Measurements from ENCODE around the gene WFIKKN2.

The WFIKKN2 gene, protein sequence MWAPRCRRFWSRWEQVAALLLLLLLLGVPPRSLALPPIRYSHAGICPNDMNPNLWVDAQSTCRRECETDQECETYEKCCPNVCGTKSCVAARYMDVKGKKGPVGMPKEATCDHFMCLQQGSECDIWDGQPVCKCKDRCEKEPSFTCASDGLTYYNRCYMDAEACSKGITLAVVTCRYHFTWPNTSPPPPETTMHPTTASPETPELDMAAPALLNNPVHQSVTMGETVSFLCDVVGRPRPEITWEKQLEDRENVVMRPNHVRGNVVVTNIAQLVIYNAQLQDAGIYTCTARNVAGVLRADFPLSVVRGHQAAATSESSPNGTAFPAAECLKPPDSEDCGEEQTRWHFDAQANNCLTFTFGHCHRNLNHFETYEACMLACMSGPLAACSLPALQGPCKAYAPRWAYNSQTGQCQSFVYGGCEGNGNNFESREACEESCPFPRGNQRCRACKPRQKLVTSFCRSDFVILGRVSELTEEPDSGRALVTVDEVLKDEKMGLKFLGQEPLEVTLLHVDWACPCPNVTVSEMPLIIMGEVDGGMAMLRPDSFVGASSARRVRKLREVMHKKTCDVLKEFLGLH

DNA sequence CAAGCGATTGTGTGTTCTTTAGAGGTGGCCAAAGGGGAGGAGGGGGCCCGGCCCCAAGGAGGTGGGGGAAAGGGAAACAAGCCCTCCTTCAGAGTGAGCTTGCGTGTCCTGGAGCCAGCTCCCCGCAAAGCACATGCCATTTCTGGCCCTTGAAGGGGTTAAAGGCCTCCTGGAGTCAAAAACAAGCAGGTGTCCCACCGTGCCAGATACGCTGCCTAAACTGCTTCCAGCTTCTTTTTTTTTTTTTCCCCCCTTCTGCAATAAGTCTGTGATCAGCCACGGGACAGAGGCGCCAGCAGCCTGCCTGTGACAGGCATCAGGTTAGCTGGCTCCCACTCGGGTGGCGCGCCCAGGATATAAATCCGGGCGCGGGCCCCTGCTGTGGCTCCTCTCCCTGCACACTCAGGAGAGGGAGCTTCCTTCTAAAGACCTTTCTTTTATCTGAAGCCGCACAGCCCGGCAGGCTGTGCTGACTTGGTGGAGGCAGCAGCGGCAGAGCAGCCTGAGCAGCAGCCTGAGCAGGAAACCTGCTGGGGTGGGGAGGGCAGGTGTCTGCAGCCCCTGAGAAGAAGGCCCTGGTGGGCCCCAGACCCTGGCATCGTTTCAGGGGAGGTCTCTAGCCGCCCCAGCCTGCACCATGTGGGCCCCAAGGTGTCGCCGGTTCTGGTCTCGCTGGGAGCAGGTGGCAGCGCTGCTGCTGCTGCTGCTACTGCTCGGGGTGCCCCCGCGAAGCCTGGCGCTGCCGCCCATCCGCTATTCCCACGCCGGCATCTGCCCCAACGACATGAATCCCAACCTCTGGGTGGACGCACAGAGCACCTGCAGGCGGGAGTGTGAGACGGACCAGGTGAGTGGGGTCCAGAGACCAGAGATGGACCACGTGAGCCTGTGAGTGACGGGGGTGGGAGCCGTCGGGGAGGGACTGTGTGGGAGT lies at the start of gene WFIKKN2:
WFIKKN2 (plus strand) TSS at position 286 of the 934 bp plus-strand sequence; CDS start at position 638, 352 bp downstream.
- H3K27me3 ChIP-seq (ENCODE audit: control insufficient read depth in 1 of 2, insufficient read depth in 2 of 2, low read length in 2 of 2): peaks cover 0 to 8% of the 10 kb centered on the region in 2 donors
- H3K27ac ChIP-seq (ENCODE audit: low read depth, low read length): no peak within 1 kb of the TSS
- peaks cover 0 to 4% of the 10 kb centered on the region in 2 donors for H3K4me1 ChIP-seq (ENCODE audit: control insufficient read depth in 1 of 2, insufficient read depth in 2 of 2, low read length in 2 of 2)
- no peaks in the 10 kb centered on the region for H3K36me3 ChIP-seq (ENCODE audit: control insufficient read depth in 1 of 2, insufficient read depth in 2 of 2, low read length in 2 of 2)
- H3K4me3 ChIP-seq (ENCODE audit: low read depth in 1 of 2, low read length in 2 of 2): peak within 1 kb of the TSS; percentile 41 to 52
- H3K9ac ChIP-seq (ENCODE audit: low read depth in 1 of 2, low read length in 2 of 2): peak within 1 kb of the TSS in 1 of 2 donors; percentile 25
- H3K9me3 ChIP-seq (ENCODE audit: control insufficient read depth in 1 of 2, low read length in 2 of 2): no peaks in the 10 kb centered on the region

- H3K36me3 ChIP-seq (ENCODE audit: control insufficient read depth in 1 of 2, insufficient read depth in 2 of 2, low read length in 2 of 2): no peaks in the 10 kb centered on the region
- H3K27ac ChIP-seq (ENCODE audit: low read depth, low read length): no peak overlapping the region
- H3K9me3 ChIP-seq (ENCODE audit: control insufficient read depth in 1 of 2, low read length in 2 of 2): no peaks in the 10 kb centered on the region
- no peak overlapping the region for H3K4me3 ChIP-seq (ENCODE audit: low read depth in 1 of 2, low read length in 2 of 2)
- H3K4me1 ChIP-seq (ENCODE audit: control insufficient read depth in 1 of 2, insufficient read depth in 2 of 2, low read length in 2 of 2): peaks cover 0 to 4% of the 10 kb centered on the region in 2 donors
- H3K27me3 ChIP-seq (ENCODE audit: control insufficient read depth in 1 of 2, insufficient read depth in 2 of 2, low read length in 2 of 2): no peaks in the 10 kb centered on the region
- no peak overlapping the region for H3K9ac ChIP-seq (ENCODE audit: low read depth in 1 of 2, low read length in 2 of 2)
Observed at GRCh38 chr17:50785946-50786570, 49.3 kb upstream of the WFIKKN2 start.

DNA sequence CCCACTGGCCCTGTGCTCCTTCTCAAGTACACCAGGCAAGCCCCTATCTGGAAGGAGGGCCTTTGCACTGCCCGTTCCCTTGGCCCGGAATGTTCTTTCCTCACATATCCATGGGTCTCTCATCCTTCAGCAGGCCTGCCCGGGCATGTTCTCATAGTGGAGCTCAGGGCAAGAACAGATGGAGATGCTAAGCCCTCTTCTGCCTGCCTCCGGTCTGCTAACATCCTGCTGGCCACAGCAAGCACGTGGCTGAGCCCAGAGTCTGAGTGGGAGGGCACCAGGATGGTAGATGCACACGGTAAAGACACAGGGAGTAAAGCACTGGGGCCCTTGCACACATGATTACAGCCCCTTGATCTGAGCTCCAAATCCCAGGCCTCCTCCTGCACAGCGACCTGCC lies 48.3 kb upstream of the WFIKKN2 start:
- Histone ChIP-seq H3K4me3 (ENCODE audit: low read depth in 1 of 2, low read length in 2 of 2) (no peak overlapping the region), H3K9me3 (ENCODE audit: control insufficient read depth in 1 of 2, low read length in 2 of 2) (no peaks in the 10 kb centered on the region), H3K4me1 (ENCODE audit: control insufficient read depth in 1 of 2, insufficient read depth in 2 of 2, low read length in 2 of 2) (peaks cover 0 to 4% of the 10 kb centered on the region in 2 donors), H3K27me3 (ENCODE audit: control insufficient read depth in 1 of 2, insufficient read depth in 2 of 2, low read length in 2 of 2) (no peaks in the 10 kb centered on the region), H3K27ac (ENCODE audit: low read depth, low read length) (no peak overlapping the region), H3K36me3 (ENCODE audit: control insufficient read depth in 1 of 2, insufficient read depth in 2 of 2, low read length in 2 of 2) (no peaks in the 10 kb centered on the region), H3K9ac (ENCODE audit: low read depth in 1 of 2, low read length in 2 of 2) (no peak overlapping the region)

- H3K4me3 ChIP-seq (ENCODE audit: low read depth in 1 of 2, low read length in 2 of 2): no peak overlapping the region
- no peaks in the 10 kb centered on the region for H3K27me3 ChIP-seq (ENCODE audit: control insufficient read depth in 1 of 2, insufficient read depth in 2 of 2, low read length in 2 of 2)
- H3K9ac ChIP-seq (ENCODE audit: low read depth in 1 of 2, low read length in 2 of 2): no peak overlapping the region
- H3K4me1 ChIP-seq (ENCODE audit: control insufficient read depth in 1 of 2, insufficient read depth in 2 of 2, low read length in 2 of 2): peaks cover 0 to 2% of the 10 kb centered on the region in 2 donors
- H3K27ac ChIP-seq (ENCODE audit: low read depth, low read length): no peak overlapping the region
- no peaks in the 10 kb centered on the region for H3K36me3 ChIP-seq (ENCODE audit: control insufficient read depth in 1 of 2, insufficient read depth in 2 of 2, low read length in 2 of 2)
- H3K9me3 ChIP-seq (ENCODE audit: control insufficient read depth in 1 of 2, low read length in 2 of 2): no peaks in the 10 kb centered on the region
Observed at GRCh38 chr17:50790618-50791017, 44.8 kb upstream of the WFIKKN2 start.

DNA sequence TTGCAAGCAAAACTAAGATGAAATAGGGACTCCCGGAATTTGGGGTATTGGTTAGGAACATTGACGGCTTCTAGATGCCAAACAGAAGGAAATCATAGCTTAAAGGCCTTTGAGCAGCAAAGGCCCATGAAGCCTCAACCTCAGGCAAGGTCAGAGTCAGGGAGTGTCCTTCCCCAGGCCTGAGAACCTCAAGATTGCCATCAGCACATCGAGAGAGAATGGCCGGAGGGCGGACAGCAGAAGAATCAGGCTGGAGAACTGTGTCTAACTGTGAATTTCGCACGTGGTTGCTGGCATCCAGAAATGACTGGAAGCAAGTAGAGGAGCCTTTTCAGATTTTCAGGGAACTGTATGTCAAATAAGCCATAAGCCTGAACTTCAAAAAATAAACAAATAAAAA lies 43.3 kb upstream of the WFIKKN2 start:
- no peaks in the 10 kb centered on the region for H3K9me3 ChIP-seq (ENCODE audit: control insufficient read depth in 1 of 2, low read length in 2 of 2)
- no peaks in the 10 kb centered on the region for H3K36me3 ChIP-seq (ENCODE audit: control insufficient read depth in 1 of 2, insufficient read depth in 2 of 2, low read length in 2 of 2)
- H3K4me3 ChIP-seq (ENCODE audit: low read depth in 1 of 2, low read length in 2 of 2): no peak overlapping the region
- H3K4me1 ChIP-seq (ENCODE audit: control insufficient read depth in 1 of 2, insufficient read depth in 2 of 2, low read length in 2 of 2): no peaks in the 10 kb centered on the region
- no peak overlapping the region for H3K27ac ChIP-seq (ENCODE audit: low read depth, low read length)
- no peaks in the 10 kb centered on the region for H3K27me3 ChIP-seq (ENCODE audit: control insufficient read depth in 1 of 2, insufficient read depth in 2 of 2, low read length in 2 of 2)
- no peak overlapping the region for H3K9ac ChIP-seq (ENCODE audit: low read depth in 1 of 2, low read length in 2 of 2)

DNA sequence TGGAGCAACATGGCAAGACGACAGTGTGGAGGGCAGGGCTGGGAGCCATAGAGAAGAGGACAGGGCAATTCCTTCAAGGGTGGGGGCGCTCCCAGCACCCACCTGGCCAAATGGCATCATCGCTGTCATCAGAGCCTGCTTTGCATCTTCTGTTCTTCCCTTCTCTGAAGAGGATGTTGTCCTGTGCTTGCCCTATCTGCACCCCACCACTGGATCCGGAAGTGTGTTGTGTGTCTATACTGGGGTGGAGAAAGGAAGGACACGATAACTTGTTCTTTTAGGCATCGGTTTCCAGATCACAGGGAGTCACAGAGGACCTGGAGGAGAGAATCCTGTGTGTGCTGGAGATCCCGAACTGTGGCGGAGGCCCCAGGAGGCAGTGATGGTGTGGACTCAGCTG lies 42.4 kb upstream of the WFIKKN2 start:
- no peaks in the 10 kb centered on the region for H3K27me3 ChIP-seq (ENCODE audit: control insufficient read depth in 1 of 2, insufficient read depth in 2 of 2, low read length in 2 of 2)
- no peaks in the 10 kb centered on the region for H3K36me3 ChIP-seq (ENCODE audit: control insufficient read depth in 1 of 2, insufficient read depth in 2 of 2, low read length in 2 of 2)
- H3K9me3 ChIP-seq (ENCODE audit: control insufficient read depth in 1 of 2, low read length in 2 of 2): no peaks in the 10 kb centered on the region
- no peak overlapping the region for H3K4me3 ChIP-seq (ENCODE audit: low read depth in 1 of 2, low read length in 2 of 2)
- no peak overlapping the region for H3K9ac ChIP-seq (ENCODE audit: low read depth in 1 of 2, low read length in 2 of 2)
- no peak overlapping the region for H3K27ac ChIP-seq (ENCODE audit: low read depth, low read length)
- no peaks in the 10 kb centered on the region for H3K4me1 ChIP-seq (ENCODE audit: control insufficient read depth in 1 of 2, insufficient read depth in 2 of 2, low read length in 2 of 2)

DNA sequence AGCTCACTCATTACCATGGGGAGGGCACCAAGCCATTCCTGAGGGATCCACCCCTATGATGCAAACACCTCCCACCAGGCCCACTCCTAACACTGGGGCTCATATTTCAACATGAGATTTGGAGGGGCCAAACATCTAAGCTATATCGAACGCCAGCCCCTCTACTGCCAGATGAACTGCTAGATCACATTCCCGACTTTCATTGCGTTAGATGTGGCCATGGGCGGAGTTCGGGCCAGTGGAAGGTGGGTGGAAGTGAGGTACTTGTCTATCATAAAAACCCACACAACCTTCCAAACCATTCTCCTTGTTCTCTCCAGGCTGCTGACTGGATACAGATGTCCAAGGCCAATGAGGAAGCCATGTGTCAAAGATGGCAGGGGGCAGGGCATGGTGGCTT lies 41.0 kb upstream of the WFIKKN2 start:
- Histone ChIP-seq H3K27ac (ENCODE audit: low read depth, low read length) (no peak overlapping the region), H3K9me3 (ENCODE audit: control insufficient read depth in 1 of 2, low read length in 2 of 2) (no peaks in the 10 kb centered on the region), H3K4me1 (ENCODE audit: control insufficient read depth in 1 of 2, insufficient read depth in 2 of 2, low read length in 2 of 2) (no peaks in the 10 kb centered on the region), H3K9ac (ENCODE audit: low read depth in 1 of 2, low read length in 2 of 2) (no peak overlapping the region), H3K36me3 (ENCODE audit: control insufficient read depth in 1 of 2, insufficient read depth in 2 of 2, low read length in 2 of 2) (no peaks in the 10 kb centered on the region), H3K4me3 (ENCODE audit: low read depth in 1 of 2, low read length in 2 of 2) (no peak overlapping the region), H3K27me3 (ENCODE audit: control insufficient read depth in 1 of 2, insufficient read depth in 2 of 2, low read length in 2 of 2) (no peaks in the 10 kb centered on the region)

DNA sequence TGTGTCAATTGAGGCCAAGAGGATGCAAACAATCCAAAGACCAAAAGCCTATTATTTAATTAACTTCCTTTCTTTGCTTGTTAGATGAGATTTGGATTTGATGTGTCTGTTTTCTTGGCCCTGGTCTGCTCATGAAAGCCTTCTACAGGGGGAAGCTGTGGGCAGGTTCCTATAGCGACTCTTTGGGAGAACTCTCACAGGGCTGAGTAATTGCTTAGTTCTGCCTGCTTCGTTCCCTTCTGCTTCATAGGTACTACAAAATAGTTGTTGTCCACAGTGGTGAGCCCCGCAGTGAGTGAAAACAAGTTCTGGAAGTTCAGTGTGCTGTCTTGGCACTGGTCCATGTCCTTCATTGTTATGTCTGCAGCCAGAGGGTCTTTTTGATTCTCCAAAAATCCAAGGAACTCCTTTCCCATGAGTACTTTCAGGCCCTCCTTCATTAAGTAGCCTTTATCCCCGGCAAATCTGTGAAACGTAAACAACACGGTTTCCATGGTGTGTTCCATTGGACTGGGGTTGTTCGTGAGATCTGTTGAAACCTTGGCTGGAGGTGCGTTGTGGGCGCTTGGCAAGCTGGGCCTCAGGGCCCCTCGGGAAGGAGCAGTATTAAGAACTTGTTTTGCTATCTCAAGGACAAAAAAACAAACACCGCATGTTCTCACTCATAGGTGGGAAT lies 38.1 kb upstream of the WFIKKN2 start:
- H3K4me3 ChIP-seq (ENCODE audit: low read depth in 1 of 2, low read length in 2 of 2): no peak overlapping the region
- no peak overlapping the region for H3K9ac ChIP-seq (ENCODE audit: low read depth in 1 of 2, low read length in 2 of 2)
- H3K4me1 ChIP-seq (ENCODE audit: control insufficient read depth in 1 of 2, insufficient read depth in 2 of 2, low read length in 2 of 2): no peaks in the 10 kb centered on the region
- H3K27me3 ChIP-seq (ENCODE audit: control insufficient read depth in 1 of 2, insufficient read depth in 2 of 2, low read length in 2 of 2): no peaks in the 10 kb centered on the region
- no peaks in the 10 kb centered on the region for H3K36me3 ChIP-seq (ENCODE audit: control insufficient read depth in 1 of 2, insufficient read depth in 2 of 2, low read length in 2 of 2)
- no peak overlapping the region for H3K27ac ChIP-seq (ENCODE audit: low read depth, low read length)
- H3K9me3 ChIP-seq (ENCODE audit: control insufficient read depth in 1 of 2, low read length in 2 of 2): no peaks in the 10 kb centered on the region

DNA sequence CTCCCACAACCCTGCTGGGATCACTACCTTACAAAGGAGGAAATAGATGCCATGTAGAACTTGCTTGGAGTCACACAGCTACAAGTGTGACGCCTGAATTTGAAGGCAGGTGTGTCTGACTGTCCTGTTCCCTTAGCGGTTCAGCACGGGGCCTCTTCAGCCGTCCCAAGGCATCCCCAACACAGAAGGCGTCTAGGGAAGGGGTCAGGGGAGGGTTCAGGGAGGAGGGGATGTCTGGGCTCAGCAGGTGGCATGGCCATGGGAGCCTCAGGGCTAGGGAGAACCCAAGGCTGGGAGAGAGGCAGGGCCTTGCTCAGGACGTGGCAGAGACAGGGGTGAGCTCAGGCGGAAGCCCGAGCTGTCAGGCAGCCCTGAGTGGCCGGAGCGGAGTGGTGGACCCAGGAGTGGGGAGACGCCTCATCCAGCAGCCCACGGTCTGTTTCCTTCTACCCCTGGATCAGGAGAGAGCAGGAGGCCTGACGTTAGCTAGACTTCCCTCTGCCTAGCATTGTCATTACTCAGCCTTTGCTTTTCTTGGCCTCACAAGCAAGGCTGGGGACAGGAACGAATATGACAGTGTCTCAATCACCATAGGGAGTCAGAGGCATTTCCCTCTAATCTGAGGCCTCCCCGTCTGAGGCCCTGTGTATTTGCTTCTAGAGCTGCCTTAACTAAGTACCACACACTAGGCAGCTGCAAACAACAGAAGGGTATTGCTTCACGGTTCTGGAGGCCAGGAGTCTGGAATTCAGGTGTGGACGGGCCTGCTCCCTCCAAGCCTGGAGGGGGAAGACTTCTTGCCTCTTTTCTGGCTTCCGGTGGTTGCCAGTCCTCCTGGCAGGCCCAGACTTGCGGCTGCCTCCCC lies 36.7 kb upstream of the WFIKKN2 start:
- H3K9me3 ChIP-seq (ENCODE audit: control insufficient read depth in 1 of 2, low read length in 2 of 2): no peaks in the 10 kb centered on the region
- H3K27ac ChIP-seq (ENCODE audit: low read depth, low read length): no peak overlapping the region

More for the DNA sequence above, 36.7 kb upstream of the WFIKKN2 start:
- Histone ChIP-seq H3K4me1 (ENCODE audit: control insufficient read depth in 1 of 2, insufficient read depth in 2 of 2, low read length in 2 of 2) (no peaks in the 10 kb centered on the region), H3K27me3 (ENCODE audit: control insufficient read depth in 1 of 2, insufficient read depth in 2 of 2, low read length in 2 of 2) (no peaks in the 10 kb centered on the region), H3K36me3 (ENCODE audit: control insufficient read depth in 1 of 2, insufficient read depth in 2 of 2, low read length in 2 of 2) (no peaks in the 10 kb centered on the region), H3K9ac (ENCODE audit: low read depth in 1 of 2, low read length in 2 of 2) (no peak overlapping the region), H3K4me3 (ENCODE audit: low read depth in 1 of 2, low read length in 2 of 2) (no peak overlapping the region)
